ENCODE measurements around the gene NDUFB7. TPM values are rescaled to one million over a fixed set of nuclear protein-coding genes. Genes with fewer than 3 reads are reported as not detected.
"Not testable (repeated sequence)": the region's sequence is repeated elsewhere in the genome, so short reads cannot be mapped to it uniquely, and the experiment has no call there.

The NDUFB7 gene
- total RNA-seq, result 100 to 1,000 TPM; 507 to 534 TPM

DNA sequence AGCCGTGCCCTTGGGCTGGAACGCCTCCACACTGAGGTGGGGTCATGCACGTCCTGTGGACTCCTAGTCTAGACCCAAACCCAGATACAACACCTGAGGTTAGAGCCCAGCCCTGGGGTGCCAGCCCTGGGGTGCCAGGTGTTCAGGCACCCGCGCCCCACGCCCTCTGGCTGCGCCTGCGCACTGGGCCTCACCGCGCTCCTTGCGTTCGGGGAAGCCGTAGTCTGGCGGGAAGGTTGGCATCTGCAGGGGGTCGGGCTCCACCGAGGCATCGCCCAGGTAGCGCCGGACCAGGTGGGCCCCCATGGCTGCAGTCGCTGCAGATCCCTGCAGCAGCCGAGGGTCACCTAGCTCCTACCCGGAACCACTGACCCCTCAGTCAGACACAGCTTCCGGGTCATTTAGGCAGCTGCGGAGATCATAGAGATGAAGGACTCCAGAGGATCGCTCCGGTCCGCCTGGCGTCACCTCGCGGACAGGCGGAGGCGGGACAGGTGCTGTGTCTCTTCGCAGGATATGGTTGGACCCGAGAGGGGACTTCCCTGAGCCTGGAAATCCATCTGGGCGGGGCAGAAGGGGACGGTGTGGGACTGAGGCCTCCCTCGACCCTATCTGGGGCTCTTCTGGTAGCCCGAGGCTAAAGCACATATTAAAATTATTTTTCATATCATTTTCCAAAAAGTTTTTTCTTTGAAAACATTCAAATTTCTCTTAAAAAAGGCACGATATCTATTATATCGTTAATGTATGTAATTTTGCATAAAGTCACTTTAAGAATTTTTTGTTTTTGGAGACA, at the start of gene NDUFB7:
NDUFB7 (minus strand) TSS at position 372 of the 796 bp plus-strand sequence; CDS start at position 306, 66 bp downstream.
- H3K4me3 ChIP-seq, result peak within 1 kb of the TSS; percentile 68 to 99
- H3K27me3 ChIP-seq (replicated peaks; ENCODE audit: insufficient read depth), result no peaks in the 10 kb centered on the region
- H3K27ac ChIP-seq, result peak within 1 kb of the TSS; percentile 54 to 82
- intact Hi-C loops (cut with DNase I), result loop anchor here (10.0 kb wide), 1 partner anchor 313 kb away; the partner anchor contains the start of gene OR7A17
- peak; percentile 18 for TF ChIP-seq POLR2A (IDR thresholded peaks at IDR 0.05)
- TF ChIP-seq CTCF (IDR thresholded peaks at IDR 0.05), result peak; percentile 62 to 90 (median 85)
- TF ChIP-seq POLR2AphosphoS5 (IDR thresholded peaks at IDR 0.05), result peak; percentile 98
- DNase-seq (ENCODE audit: low spot score), result peak; percentile 89
- no peaks in the 10 kb centered on the region for H3K4me1 ChIP-seq (replicated peaks)
- H3K9me3 ChIP-seq, result no peaks in the 10 kb centered on the region
- 2% methylated on average over 34 of the region's 40 CpGs for WGBS
- no peaks in the 10 kb centered on the region for H3K36me3 ChIP-seq

DNA sequence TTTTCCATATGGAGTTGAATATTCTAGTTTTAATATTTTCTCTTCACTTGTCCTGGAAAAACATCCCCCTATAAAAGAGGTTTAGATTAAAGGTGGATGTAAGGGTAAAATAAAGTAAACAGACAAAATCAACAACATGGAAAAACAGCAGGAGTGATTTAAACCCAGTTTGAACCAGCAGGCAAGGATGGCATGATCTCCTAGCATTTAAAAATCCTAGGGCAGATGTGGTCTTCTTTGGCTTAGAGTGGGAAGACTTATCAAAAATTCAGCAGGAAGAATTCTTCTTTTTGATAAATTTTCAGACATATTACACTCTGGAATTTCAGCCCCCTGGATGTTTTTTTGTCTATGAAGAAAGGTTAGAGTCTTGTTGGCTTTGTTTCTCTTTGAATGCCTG, 47.5 kb upstream of the NDUFB7 start:
- no peaks in the 10 kb centered on the region for H3K4me1 ChIP-seq (replicated peaks)
- H3K4me3 ChIP-seq, result no peak overlapping the region
- no peak for DNase-seq (ENCODE audit: low spot score)
- intact Hi-C loops (cut with DNase I), result no loop called here
- no peak overlapping the region for H3K27ac ChIP-seq
- H3K9me3 ChIP-seq, result no peaks in the 10 kb centered on the region
- TF ChIP-seq POLR2A (IDR thresholded peaks at IDR 0.05) (no peak), CTCF (IDR thresholded peaks at IDR 0.05) (no peak), POLR2AphosphoS5 (IDR thresholded peaks at IDR 0.05) (no peak)
- no peaks in the 10 kb centered on the region for H3K36me3 ChIP-seq
- H3K27me3 ChIP-seq (replicated peaks; ENCODE audit: insufficient read depth), result no peaks in the 10 kb centered on the region

GRCh38 chr19:14616407-14616806, 44.5 kb upstream of the NDUFB7 start:
- WGBS, result 88% methylated on average over 3 of the region's 3 CpGs
- Histone ChIP-seq H3K9me3 (no peaks in the 10 kb centered on the region), H3K27ac (no peak overlapping the region), H3K4me3 (no peak overlapping the region), H3K36me3 (no peaks in the 10 kb centered on the region), H3K4me1 (replicated peaks) (no peaks in the 10 kb centered on the region), H3K27me3 (replicated peaks; ENCODE audit: insufficient read depth) (no peaks in the 10 kb centered on the region)
- intact Hi-C loops (cut with DNase I), result no loop called here
- no peak for DNase-seq (ENCODE audit: low spot score)
- TF ChIP-seq POLR2A (IDR thresholded peaks at IDR 0.05) (no peak), POLR2AphosphoS5 (IDR thresholded peaks at IDR 0.05) (no peak), CTCF (IDR thresholded peaks at IDR 0.05) (no peak)

- DNase-seq (ENCODE audit: low spot score), result no peak
- H3K4me3 ChIP-seq, result no peak overlapping the region
- no peak overlapping the region for H3K27ac ChIP-seq
- H3K4me1 ChIP-seq (replicated peaks), result no peaks in the 10 kb centered on the region
- no peak for TF ChIP-seq POLR2A (IDR thresholded peaks at IDR 0.05)
- no peak for TF ChIP-seq CTCF (IDR thresholded peaks at IDR 0.05)
- no peak for TF ChIP-seq POLR2AphosphoS5 (IDR thresholded peaks at IDR 0.05)
- intact Hi-C loops (cut with DNase I), result no loop called here
- no peaks in the 10 kb centered on the region for H3K27me3 ChIP-seq (replicated peaks; ENCODE audit: insufficient read depth)
- 89% methylated on average over 8 of the region's 8 CpGs for WGBS
- H3K36me3 ChIP-seq, result no peaks in the 10 kb centered on the region
- no peaks in the 10 kb centered on the region for H3K9me3 ChIP-seq
These were observed 43.8 kb upstream of the NDUFB7 start for GRCh38 chr19:14615623-14616022.

GRCh38 chr19:14614099-14614412, 42.2 kb upstream of the NDUFB7 start:
- intact Hi-C loops (cut with DNase I), result no loop called here
- no peak overlapping the region for H3K27ac ChIP-seq
- 55% methylated on average over 4 of the region's 4 CpGs for WGBS
- no peak for DNase-seq (ENCODE audit: low spot score)
- no peaks in the 10 kb centered on the region for H3K4me1 ChIP-seq (replicated peaks)
- no peaks in the 10 kb centered on the region for H3K36me3 ChIP-seq
- H3K4me3 ChIP-seq, result no peak overlapping the region
- no peaks in the 10 kb centered on the region for H3K27me3 ChIP-seq (replicated peaks; ENCODE audit: insufficient read depth)
- no peaks in the 10 kb centered on the region for H3K9me3 ChIP-seq
- TF ChIP-seq CTCF (IDR thresholded peaks at IDR 0.05) (no peak), POLR2AphosphoS5 (IDR thresholded peaks at IDR 0.05) (no peak), POLR2A (IDR thresholded peaks at IDR 0.05) (no peak)

DNA sequence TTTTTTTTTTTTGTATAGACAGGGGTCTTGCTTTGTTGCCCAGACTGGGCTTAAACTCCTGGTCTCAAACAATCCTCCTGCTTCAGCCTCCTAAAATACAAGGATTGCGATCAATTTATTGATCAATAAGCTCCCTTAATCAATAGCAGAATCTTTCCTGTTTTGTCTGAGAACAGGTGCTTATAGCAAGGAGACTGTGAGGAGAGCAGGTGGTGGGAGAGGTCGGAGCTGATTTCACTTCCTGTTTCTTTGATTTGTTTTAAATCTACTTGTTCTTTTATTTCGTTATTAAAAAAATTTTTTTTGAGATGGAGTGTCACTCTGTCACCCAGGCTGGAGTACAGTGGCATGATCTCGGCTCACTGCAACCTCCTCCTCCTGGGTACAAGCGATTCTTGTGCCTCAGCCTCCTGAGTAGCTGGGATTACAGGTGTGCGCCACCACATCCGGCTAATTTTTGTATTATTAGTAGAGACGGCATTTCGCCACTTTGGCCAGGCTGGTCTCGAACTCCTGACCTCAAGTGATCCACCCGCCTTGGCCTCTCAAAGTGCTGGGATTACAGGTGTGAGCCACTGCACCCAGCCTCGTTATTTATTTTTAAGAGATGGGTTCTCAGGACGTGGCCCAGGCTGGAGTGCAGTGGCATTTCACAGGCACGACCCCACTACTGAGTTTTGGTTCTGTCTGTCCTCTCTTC, 41.7 kb upstream of the NDUFB7 start:
- H3K4me3 ChIP-seq; H3K4me1 ChIP-seq (replicated peaks); H3K9me3 ChIP-seq; H3K27me3 ChIP-seq (replicated peaks; ENCODE audit: insufficient read depth); H3K36me3 ChIP-seq; intact Hi-C loops (cut with DNase I); DNase-seq (ENCODE audit: low spot score); H3K27ac ChIP-seq: not testable (repeated sequence)
- whole genome bisulfite sequencing, result 70% methylated on average over 14 of the region's 14 CpGs
